Adrenal gland (tissue), 12 donors: Measurements from ENCODE around the gene MGRN1. TPM values are rescaled to one million over a fixed set of nuclear protein-coding genes. Genes with fewer than 3 reads are reported as not detected.

ENCODE experiments used
- DNase-seq, 7 donors: peaks; one replicate each; pipeline ENCODE4 v3.0.0-alpha.2; 2019 to 2020
- H3K27ac ChIP-seq, 5 donors: fragments of 200-600 bp; sonication (generic) in 4 of 5; 1 replicate in 3 of 5; 2 replicates in 2 of 5; pipeline versions ENCODE4 v1.5.1 to v1.8.0; 2016 to 2020; ENCODE audit warnings: mild to moderate bottlenecking in 1 of 5
- H3K27me3 ChIP-seq: fragments of 200-600 bp; 2 replicates; pipeline ENCODE4 v1.8.0; 2021
- H3K36me3 ChIP-seq, 2 donors: fragments of 200-600 bp; replicated peaks in 1 of 2; 1 replicate in 1 of 2; 2 replicates in 1 of 2; pipeline versions ENCODE4 v1.5.1 to v1.8.0; 2018 to 2022
- H3K4me1 ChIP-seq, 2 donors: fragments of 200-600 bp; replicated peaks in 1 of 2; 1 replicate in 1 of 2; 2 replicates in 1 of 2; pipeline versions ENCODE4 v1.5.1 to v1.8.0; 2018 to 2021
- H3K4me3 ChIP-seq, 4 donors: fragments of 200-600 bp; sonication (generic) in 3 of 4; one replicate each; pipeline ENCODE4 v1.5.1; 2016 to 2018
- H3K9me3 ChIP-seq, 3 donors: fragments of 200-600 bp; sonication (generic) in 1 of 3; replicated peaks in 1 of 3; 1 replicate in 2 of 3; 2 replicates in 1 of 3; pipeline versions ENCODE4 v1.5.1 to v1.8.0; 2016 to 2021
- CTCF ChIP-seq, 6 experiments: fragments of 450-650 bp in 4 of 6; fragments of 200-600 bp in 2 of 6; sonication (generic) in 1 of 6; IDR thresholded peaks; 1 replicate in 5 of 6; 2 replicates in 1 of 6; pipeline versions ENCODE4 v1.5.1 to v1.8.0; 2016 to 2021; ENCODE audit warnings: antibody characterized with exemption in 6 of 6, mild to moderate bottlenecking in 2 of 6, moderate library complexity in 1 of 6
- POLR2A ChIP-seq, 2 donors: fragments of 450-650 bp; IDR thresholded peaks; one replicate each; pipeline ENCODE4 v1.6.1; 2017; ENCODE audit warnings: antibody characterized with exemption in 2 of 2, mild to moderate bottlenecking in 2 of 2, moderate library complexity in 1 of 2
- WGBS, 4 donors: extraction: QIAGEN DNeasy Blood & Tissue Kit in 2 of 4; methylation state at CpG; one replicate each; pipeline versions ENCODE4 v1.1.5 to v1.1.7; 2013 to 2017; 5-methylcytosine and 5-hydroxymethylcytosine counted together
- intact Hi-C, 2 donors: fragments of 100-400 bp; cut with DNase I; formaldehyde crosslinking; loops; one replicate each; pipeline versions ENCODE4 v1.14.1 to v1.15.0; 2022 to 2023
- polyA plus RNA-seq, 3 donors: library from polyadenylated mRNA; stranded (reverse); fragments of 200-250 nt in 2 of 3; fragments of 350-450 nt in 1 of 3; fragmentation: Illumina TruSeq in 1 of 3; extraction: RNeasy Lipid Tissue Mini Kit (QIAGEN cat#74804) in 1 of 3; gene quantifications; one replicate each; pipeline ENCODE4 v1.2.3, GENCODE V29; 2013 to 2014
- total RNA-seq, 9 donors: library from RNA; depleted of rRNA in 4 of 9; stranded (reverse); fragments of >200 nt in 4 of 9; fragments of 120-200 nt in 1 of 9; fragmentation: NEBNext Ultra II Directional in 1 of 9; extraction: Animal tissue kit (Norgen Biotek cat#: 25700) in 1 of 9; gene quantifications; one replicate each; pipeline versions ENCODE4 v1.1.0 to v1.2.4, GENCODE V29; 2013 to 2023
- donor health status: healthy with polysubstance abuse.
- donor health status: Bipolar disorder and iron deficiency.
- donor health status: DM: yes; HTN: yes; CAD: no.
- donor health status: DM: no; HTN: no; CAD: no.
- donor health status: DM: no; HTN: no; CAD: no.
- donor health status: DM: yes; HTN: yes; CAD: no.

MGRN1 gene
- total and polyA plus RNA-seq, 12 donors: 17.5 to 94.1 (median 58.4) TPM

DNA sequence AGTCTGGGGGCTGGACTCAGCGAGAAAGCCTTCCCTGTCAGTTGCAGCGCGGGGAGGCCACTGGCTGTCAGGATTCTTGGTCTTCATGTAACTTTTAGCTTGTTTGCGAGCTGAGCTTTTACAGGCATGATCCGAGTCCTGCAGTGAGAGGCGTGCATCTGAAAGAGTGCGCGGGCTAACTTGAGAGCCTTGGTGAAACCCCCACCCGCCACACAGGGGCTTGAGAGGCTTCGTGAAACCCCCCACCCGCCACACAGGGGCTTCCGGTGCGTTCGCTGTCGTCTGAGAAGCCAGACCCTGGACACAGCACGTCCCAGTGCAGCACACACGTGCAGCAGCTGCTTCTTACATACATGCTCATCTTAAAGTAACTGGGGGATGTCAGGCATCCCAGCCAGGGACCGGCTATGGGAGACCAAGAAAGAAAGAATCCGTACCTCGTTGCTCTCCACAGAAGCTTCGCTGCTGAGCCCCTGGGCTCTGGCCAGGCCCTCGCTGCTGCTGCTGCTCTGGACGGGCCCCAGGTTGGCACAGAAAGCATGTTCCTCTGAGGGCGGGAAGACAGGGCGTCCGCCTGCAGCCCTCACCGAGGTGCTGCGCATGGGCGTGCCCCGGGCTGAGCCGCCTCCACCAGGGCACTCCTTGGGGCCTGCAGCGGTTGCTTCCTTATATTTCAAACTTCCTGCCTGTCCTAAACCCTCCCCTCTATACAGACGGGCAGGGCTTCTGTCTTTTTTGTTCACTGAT, 76.5 kb downstream of the MGRN1 start:
- no peak for DNase-seq
- Histone ChIP-seq H3K4me3 (no peak overlapping the region), H3K9me3 (no peaks in the 10 kb centered on the region), H3K27ac (no peak overlapping the region), H3K27me3 (no peaks in the 10 kb centered on the region), H3K36me3 (peaks cover 0 to 81% of the 10 kb centered on the region in 2 donors), H3K4me1 (peaks cover 14 to 15% of the 10 kb centered on the region in 2 donors)
- TF ChIP-seq POLR2A (IDR thresholded peaks at IDR 0.05) (no peak), CTCF (IDR thresholded peaks at IDR 0.05) (no peak)
- 89 to 92% (median 91%) methylated on average over 23 to 33 of the region's 33 CpGs for WGBS, 4 donors
- intact Hi-C loops: no loop called here

- 84 to 93% (median 89%) methylated on average over 9 to 17 of the region's 17 CpGs for WGBS, 4 donors
- intact Hi-C loops: no loop called here
- H3K9me3 ChIP-seq: no peaks in the 10 kb centered on the region
- H3K27me3 ChIP-seq: no peaks in the 10 kb centered on the region
- no peak overlapping the region for H3K4me3 ChIP-seq
- DNase-seq: no peak
- peaks cover 7 to 9% of the 10 kb centered on the region in 2 donors for H3K4me1 ChIP-seq
- H3K36me3 ChIP-seq: peaks cover 0 to 80% of the 10 kb centered on the region in 2 donors
- H3K27ac ChIP-seq: no peak overlapping the region
- no peak for TF ChIP-seq CTCF (IDR thresholded peaks at IDR 0.05)
- no peak for TF ChIP-seq POLR2A (IDR thresholded peaks at IDR 0.05)
Measured at GRCh38 chr16:4701791-4702465, 77.3 kb downstream of the MGRN1 start.

GRCh38 chr16:4702466-4702808, 77.8 kb downstream of the MGRN1 start:
- no peaks in the 10 kb centered on the region for H3K27me3 ChIP-seq
- intact Hi-C loops: no loop called here
- TF ChIP-seq POLR2A (IDR thresholded peaks at IDR 0.05): no peak
- TF ChIP-seq CTCF (IDR thresholded peaks at IDR 0.05): no peak
- H3K4me1 ChIP-seq: peaks cover 2 to 4% of the 10 kb centered on the region in 2 donors
- no peak overlapping the region for H3K4me3 ChIP-seq
- H3K27ac ChIP-seq: no peak overlapping the region
- H3K9me3 ChIP-seq: no peaks in the 10 kb centered on the region
- whole genome bisulfite sequencing, 4 donors: 69 to 85% (median 76%) methylated on average over 7 of the region's 7 CpGs
- no peak for DNase-seq
- peaks cover 0 to 76% of the 10 kb centered on the region in 2 donors for H3K36me3 ChIP-seq

- H3K27ac ChIP-seq: no peak overlapping the region
- intact Hi-C loops: no loop called here
- no peak for DNase-seq
- WGBS, 4 donors: 71 to 91% (median 84%) methylated on average over 2 to 7 of the region's 7 CpGs
- no peaks in the 10 kb centered on the region for H3K27me3 ChIP-seq
- H3K4me1 ChIP-seq: no peaks in the 10 kb centered on the region
- H3K9me3 ChIP-seq: no peaks in the 10 kb centered on the region
- TF ChIP-seq POLR2A (IDR thresholded peaks at IDR 0.05) (no peak), CTCF (IDR thresholded peaks at IDR 0.05) (no peak)
- peaks cover 0 to 62% of the 10 kb centered on the region in 2 donors for H3K36me3 ChIP-seq
- no peak overlapping the region for H3K4me3 ChIP-seq
Measured at GRCh38 chr16:4703906-4704305, 79.3 kb downstream of the MGRN1 start.
